Stomach (tissue), 19 donors: ENCODE data around the gene MARCOL. TPM values are rescaled to one million over a fixed set of nuclear protein-coding genes. Genes with fewer than 3 reads are reported as not detected.

Source experiments
- DNase-seq, 2 donors: peaks; one replicate each; pipeline versions ENCODE4 v3.0.0 to v3.0.0-alpha.2; 2013 to 2019
- H3K27ac ChIP-seq, 5 donors: fragments of 200-600 bp in 4 of 5; sonication (generic) in 4 of 5; one replicate each; pipeline ENCODE4 v1.5.1; 2013 to 2019; ENCODE audit warnings: mild to moderate bottlenecking in 1 of 5, moderate library complexity in 1 of 5
- H3K27me3 ChIP-seq, 3 donors: fragments of 200-600 bp; sonication (generic); one replicate each; pipeline ENCODE4 v1.5.1; 2017 to 2019; ENCODE audit warnings: mixed run types in 1 of 3
- H3K36me3 ChIP-seq, 4 donors: fragments of 200-600 bp; sonication (generic); 1 replicate in 3 of 4; 2 replicates in 1 of 4; pipeline ENCODE4 v1.5.1; 2016 to 2019
- H3K4me1 ChIP-seq, 4 donors: fragments of 200-600 bp; sonication (generic); one replicate each; pipeline ENCODE4 v1.5.1; 2016 to 2019
- H3K4me3 ChIP-seq, 4 donors: fragments of 200-600 bp; sonication (generic) in 3 of 4; one replicate each; pipeline ENCODE4 v1.5.1; 2016 to 2019; ENCODE audit warnings: mild to moderate bottlenecking in 1 of 4
- H3K9me3 ChIP-seq, 4 donors: fragments of 200-600 bp; sonication (generic); one replicate each; pipeline ENCODE4 v1.5.1; 2016 to 2019
- CTCF ChIP-seq, 7 experiments: fragments of 450-650 bp in 4 of 7; fragments of 200-600 bp in 3 of 7; sonication (generic) in 3 of 7; IDR thresholded peaks; one replicate each; pipeline ENCODE4 v1.5.1; 2016 to 2019; ENCODE audit warnings: antibody characterized with exemption in 7 of 7, control low read depth in 2 of 7, mild to moderate bottlenecking in 1 of 7
- EP300 ChIP-seq: sonication (generic); formaldehyde crosslinking; IDR thresholded peaks from one replicate; pipeline ENCODE4 v1.6.1; 2017; ENCODE audit warnings: antibody characterized with exemption
- POLR2A ChIP-seq, 4 donors: fragments of 450-650 bp; IDR thresholded peaks; one replicate each; pipeline ENCODE4 v1.6.1; 2016; ENCODE audit warnings: antibody characterized with exemption in 4 of 4, control low read depth in 2 of 4, mild to moderate bottlenecking in 1 of 4, moderate library complexity in 1 of 4
- POLR2AphosphoS5 ChIP-seq, 3 donors: sonication (generic); formaldehyde crosslinking; IDR thresholded peaks; one replicate each; pipeline ENCODE4 v1.6.1; 2016; ENCODE audit warnings: antibody characterized with exemption in 3 of 3
- WGBS, 5 donors: extraction: QIAGEN DNeasy Blood & Tissue Kit in 3 of 5; methylation state at CpG; one replicate each; pipeline versions ENCODE4 v1.1.5 to v1.1.7; 2013 to 2018; 5-methylcytosine and 5-hydroxymethylcytosine counted together
- intact Hi-C: fragments of 100-400 bp; cut with DNase I; formaldehyde crosslinking; loops from one replicate; pipeline ENCODE4 v1.15.1; 2023; ENCODE audit warnings: low total_unique reads
- long read RNA-seq, 10 donors: transcript quantifications; one replicate each; lab custom pipeline, GENCODE V29; 2026
- polyA plus RNA-seq, 3 donors: library from polyadenylated mRNA; stranded (reverse); fragments of 200-250 nt; gene quantifications; one replicate each; pipeline ENCODE4 v1.2.3, GENCODE V29; 2013
- total RNA-seq, 5 donors: library from RNA; depleted of rRNA; stranded (reverse); fragments of >200 nt; gene quantifications; one replicate each; pipeline versions ENCODE4 v1.1.0 to v1.2.3, GENCODE V29; 2014 to 2016
- donor health status: healthy with polysubstance abuse.
- donor health status: Bipolar disorder and iron deficiency.
- donor health status: healthy.

Gene MARCOL
- not detected for total RNA-seq
- not detected for polyA plus RNA-seq
- long read RNA-seq, donor 1, result 0 reads
- long read RNA-seq, donor 2, result 0 reads
- long read RNA-seq, donor 3, result 0 reads
- long read RNA-seq, donor 4, result 0 reads
- long read RNA-seq, donor 5, result 0 reads
- long read RNA-seq, donor 6, result 0 reads
- long read RNA-seq, donor 7, result 0 reads
- long read RNA-seq, donor 8, result 0 reads
- long read RNA-seq, donor 9, result 0 reads
- long read RNA-seq, donor 10, result 0 reads

GRCh38 chr5:148238418-148238794 lies at the start of gene MARCOL:
TSS of gene MARCOL (plus strand) at chr5:148238525. CDS start at chr5:148238598, 73 bp downstream.
- TF ChIP-seq EP300 (no peak), POLR2AphosphoS5 (IDR thresholded peaks at IDR 0.05) (no peak), POLR2A (IDR thresholded peaks at IDR 0.05) (no peak), CTCF (IDR thresholded peaks at IDR 0.05) (no peak)
- no peak for DNase-seq
- intact Hi-C loops, result no loop called here

GRCh38 chr5:148191010-148191409 lies 47.3 kb upstream of the MARCOL start:
- intact Hi-C loops, result no loop called here
- H3K4me3 ChIP-seq, result no peak overlapping the region
- TF ChIP-seq POLR2A (IDR thresholded peaks at IDR 0.05) (no peak), EP300 (no peak), CTCF (IDR thresholded peaks at IDR 0.05) (no peak), POLR2AphosphoS5 (IDR thresholded peaks at IDR 0.05) (no peak)
- WGBS, 5 donors, result 14 to 30% (median 17%) methylated on average over 1 of the region's 1 CpG
- H3K27me3 ChIP-seq, result no peaks in the 10 kb centered on the region
- no peak for DNase-seq
- no peaks in the 10 kb centered on the region for H3K9me3 ChIP-seq
- no peaks in the 10 kb centered on the region for H3K36me3 ChIP-seq
- H3K27ac ChIP-seq, result no peak overlapping the region
- H3K4me1 ChIP-seq, result no peaks in the 10 kb centered on the region

More at GRCh38 chr5:148238418-148238794, at the start of gene MARCOL:
- 62 to 75% (median 73%) methylated on average over 2 of the region's 2 CpGs for WGBS, 5 donors
- Histone ChIP-seq H3K4me1 (no peaks in the 10 kb centered on the region), H3K9me3 (no peaks in the 10 kb centered on the region), H3K27ac (no peak within 1 kb of the TSS), H3K36me3 (no peaks in the 10 kb centered on the region), H3K27me3 (no peaks in the 10 kb centered on the region), H3K4me3 (no peak within 1 kb of the TSS)

- Histone ChIP-seq H3K9me3 (no peaks in the 10 kb centered on the region), H3K4me1 (no peaks in the 10 kb centered on the region), H3K27me3 (no peaks in the 10 kb centered on the region), H3K27ac (no peak overlapping the region), H3K36me3 (no peaks in the 10 kb centered on the region), H3K4me3 (no peak overlapping the region)
- TF ChIP-seq CTCF (IDR thresholded peaks at IDR 0.05), result no peak
- no peak for TF ChIP-seq EP300
- no peak for TF ChIP-seq POLR2A (IDR thresholded peaks at IDR 0.05)
- no peak for TF ChIP-seq POLR2AphosphoS5 (IDR thresholded peaks at IDR 0.05)
- intact Hi-C loops, result no loop called here
- no peak for DNase-seq
- 90 to 98% (median 93%) methylated on average over 1 of the region's 1 CpG for WGBS, 5 donors
Observed at GRCh38 chr5:148193202-148193601, 45.1 kb upstream of the MARCOL start.

GRCh38 chr5:148201151-148201550 lies 37.2 kb upstream of the MARCOL start:
- peaks cover 0 to 9% (median 1%) of the 10 kb centered on the region in 4 donors for H3K4me1 ChIP-seq
- no peak for DNase-seq
- H3K36me3 ChIP-seq, result no peaks in the 10 kb centered on the region
- H3K4me3 ChIP-seq, result no peak overlapping the region
- H3K27me3 ChIP-seq, result no peaks in the 10 kb centered on the region
- 66 to 75% (median 70%) methylated on average over 2 of the region's 2 CpGs for WGBS, 5 donors
- intact Hi-C loops, result no loop called here
- no peak for TF ChIP-seq CTCF (IDR thresholded peaks at IDR 0.05)
- TF ChIP-seq POLR2A (IDR thresholded peaks at IDR 0.05), result no peak
- no peak for TF ChIP-seq POLR2AphosphoS5 (IDR thresholded peaks at IDR 0.05)
- no peak for TF ChIP-seq EP300
- H3K9me3 ChIP-seq, result no peaks in the 10 kb centered on the region
- no peak overlapping the region for H3K27ac ChIP-seq
